ENCODE measurements around the gene CADPS. TPM values are rescaled to one million over a fixed set of nuclear protein-coding genes. Genes with fewer than 3 reads are reported as not detected.

CADPS gene
- total RNA-seq, 1 experiment from 2014 or later = not detected

DNA sequence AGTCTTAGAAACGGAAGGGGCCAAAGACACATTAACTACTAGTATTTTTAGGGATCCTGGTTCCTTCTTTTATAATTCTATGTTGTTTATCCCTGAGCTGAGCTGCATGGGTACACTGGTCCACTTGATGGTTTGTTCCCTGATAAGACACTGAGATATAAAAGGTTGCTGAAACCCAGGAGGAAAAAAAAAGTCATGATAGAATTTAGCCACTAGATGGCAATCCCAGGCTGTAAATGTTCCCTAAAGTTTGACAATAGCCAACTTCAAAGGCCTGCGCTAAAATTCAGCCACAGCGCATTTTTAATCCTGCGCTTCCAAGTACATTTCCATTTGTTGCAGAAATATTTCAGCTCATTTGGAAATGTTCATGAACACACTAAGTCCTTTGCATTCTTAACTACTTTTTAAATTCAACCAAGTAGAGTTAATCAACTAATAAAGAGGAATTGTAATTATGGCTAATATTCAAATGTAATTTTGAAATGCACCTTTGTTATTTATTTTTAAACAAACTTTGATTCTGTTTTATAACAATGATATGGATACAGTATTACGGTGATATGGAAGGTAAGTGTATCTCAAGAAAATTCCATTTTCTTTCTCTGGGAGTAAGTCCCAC, 252.6 kb downstream of the CADPS start:
- POLR2A ChIA-PET (ENCODE audit: unreplicated experiment) = no interaction called here
- no peak overlapping the region for H3K4me2 ChIP-seq (ENCODE audit: low read length)
- H3K4me1 ChIP-seq (ENCODE audit: insufficient read depth, low read length) = no peaks in the 10 kb centered on the region
- H2AFZ ChIP-seq (ENCODE audit: low read length) = no peak overlapping the region
- H3K27me3 ChIP-seq (ENCODE audit: low read length) = peaks cover 5% of the 10 kb centered on the region; the same call in 1 of the 2 replicates
- no peaks in the 10 kb centered on the region for H3K9me3 ChIP-seq (ENCODE audit: low read length)
- H3K9me2 ChIP-seq (replicated peaks; ENCODE audit: low read length) = no peaks in the 10 kb centered on the region
- no peak for TF ChIP-seq EZH2 (IDR thresholded peaks at IDR 0.05; ENCODE audit: low read length, unreplicated experiment)
- TF ChIP-seq, protein P1, sequence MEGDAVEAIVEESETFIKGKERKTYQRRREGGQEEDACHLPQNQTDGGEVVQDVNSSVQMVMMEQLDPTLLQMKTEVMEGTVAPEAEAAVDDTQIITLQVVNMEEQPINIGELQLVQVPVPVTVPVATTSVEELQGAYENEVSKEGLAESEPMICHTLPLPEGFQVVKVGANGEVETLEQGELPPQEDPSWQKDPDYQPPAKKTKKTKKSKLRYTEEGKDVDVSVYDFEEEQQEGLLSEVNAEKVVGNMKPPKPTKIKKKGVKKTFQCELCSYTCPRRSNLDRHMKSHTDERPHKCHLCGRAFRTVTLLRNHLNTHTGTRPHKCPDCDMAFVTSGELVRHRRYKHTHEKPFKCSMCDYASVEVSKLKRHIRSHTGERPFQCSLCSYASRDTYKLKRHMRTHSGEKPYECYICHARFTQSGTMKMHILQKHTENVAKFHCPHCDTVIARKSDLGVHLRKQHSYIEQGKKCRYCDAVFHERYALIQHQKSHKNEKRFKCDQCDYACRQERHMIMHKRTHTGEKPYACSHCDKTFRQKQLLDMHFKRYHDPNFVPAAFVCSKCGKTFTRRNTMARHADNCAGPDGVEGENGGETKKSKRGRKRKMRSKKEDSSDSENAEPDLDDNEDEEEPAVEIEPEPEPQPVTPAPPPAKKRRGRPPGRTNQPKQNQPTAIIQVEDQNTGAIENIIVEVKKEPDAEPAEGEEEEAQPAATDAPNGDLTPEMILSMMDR (conservative IDR thresholded peaks at IDR 0.05; ENCODE audit: low read depth, low read length) = peak; percentile 75
- no peak for TF ChIP-seq EZH2phosphoT487 (IDR thresholded peaks at IDR 0.05; ENCODE audit: borderline replicate concordance, low read length)
- intact Hi-C loops (cut with micrococcal nuclease) = loop anchor here (1.0 kb wide), 2 partner anchors 610 to 711 kb away; no protein-coding TSS in a partner anchor
- H3K27ac ChIP-seq (ENCODE audit: low read length) = no peak overlapping the region
- CTCF ChIA-PET = interaction anchor here (0.7 kb wide), 1 partner anchor 302 kb away, joined by 3 read pairs; no protein-coding TSS in a partner anchor
- no peak overlapping the region for H3K9ac ChIP-seq (ENCODE audit: low read length)
- peak; percentile 58 for ATAC-seq
- no peaks in the 10 kb centered on the region for H3K36me3 ChIP-seq (ENCODE audit: low read depth, low read length)
- DNase-seq = peak; percentile 65
- H3K4me3 ChIP-seq (ENCODE audit: low read length) = no peak overlapping the region
- no peaks in the 10 kb centered on the region for H3K79me2 ChIP-seq (ENCODE audit: low read length)
- BruUV-seq (replicated peaks) = no TSS peak
- no peaks in the 10 kb centered on the region for H3F3A ChIP-seq (ENCODE audit: low read length, unreplicated experiment)
- H4K20me1 ChIP-seq (ENCODE audit: low read length) = no peaks in the 10 kb centered on the region

- no peaks in the 10 kb centered on the region for H3K79me2 ChIP-seq (ENCODE audit: low read length)
- no peaks in the 10 kb centered on the region for H3K9me2 ChIP-seq (replicated peaks; ENCODE audit: low read length)
- no peak overlapping the region for H3K27ac ChIP-seq (ENCODE audit: low read length)
- ChIA-PET CTCF (no interaction called here), POLR2A (ENCODE audit: unreplicated experiment) (no interaction called here)
- TF ChIP-seq, protein P1 (conservative IDR thresholded peaks at IDR 0.05; ENCODE audit: low read depth, low read length) = no peak
- TF ChIP-seq EZH2phosphoT487 (IDR thresholded peaks at IDR 0.05; ENCODE audit: borderline replicate concordance, low read length) (no peak), EZH2 (IDR thresholded peaks at IDR 0.05; ENCODE audit: low read length, unreplicated experiment) (no peak)
- no peaks in the 10 kb centered on the region for H3K36me3 ChIP-seq (ENCODE audit: low read depth, low read length)
- H3K4me3 ChIP-seq (ENCODE audit: low read length) = no peak overlapping the region
- no peaks in the 10 kb centered on the region for H3K9me3 ChIP-seq (ENCODE audit: low read length)
- no peaks in the 10 kb centered on the region for H4K20me1 ChIP-seq (ENCODE audit: low read length)
- H2AFZ ChIP-seq (ENCODE audit: low read length) = no peak overlapping the region
- H3K27me3 ChIP-seq (ENCODE audit: low read length) = peaks cover 5% of the 10 kb centered on the region; the same call in 1 of the 2 replicates
- intact Hi-C loops (cut with micrococcal nuclease) = loop anchor here (1.0 kb wide), 2 partner anchors 610 to 711 kb away; no protein-coding TSS in a partner anchor
- BruUV-seq (replicated peaks) = no TSS peak
- no peaks in the 10 kb centered on the region for H3F3A ChIP-seq (ENCODE audit: low read length, unreplicated experiment)
- ATAC-seq (no peak), DNase-seq (no peak)
- no peaks in the 10 kb centered on the region for H3K4me1 ChIP-seq (ENCODE audit: insufficient read depth, low read length)
- H3K4me2 ChIP-seq (ENCODE audit: low read length) = no peak overlapping the region
- H3K9ac ChIP-seq (ENCODE audit: low read length) = no peak overlapping the region
Observed at GRCh38 chr3:62621925-62622324, 253.3 kb downstream of the CADPS start.

- H3K9ac ChIP-seq (ENCODE audit: low read length) = no peak overlapping the region
- H3K4me3 ChIP-seq (ENCODE audit: low read length) = no peak overlapping the region
- H3K4me2 ChIP-seq (ENCODE audit: low read length) = no peak overlapping the region
- no peak for TF ChIP-seq EZH2 (IDR thresholded peaks at IDR 0.05; ENCODE audit: low read length, unreplicated experiment)
- no peak for TF ChIP-seq EZH2phosphoT487 (IDR thresholded peaks at IDR 0.05; ENCODE audit: borderline replicate concordance, low read length)
- TF ChIP-seq, protein P1 (conservative IDR thresholded peaks at IDR 0.05; ENCODE audit: low read depth, low read length) = no peak
- no peaks in the 10 kb centered on the region for H3K4me1 ChIP-seq (ENCODE audit: insufficient read depth, low read length)
- H2AFZ ChIP-seq (ENCODE audit: low read length) = no peak overlapping the region
- H3K27ac ChIP-seq (ENCODE audit: low read length) = no peak overlapping the region
- peaks cover 2% of the 10 kb centered on the region; the same call in 1 of the 2 replicates for H3K27me3 ChIP-seq (ENCODE audit: low read length)
- CTCF ChIA-PET = interaction anchor here (0.5 kb wide), 1 partner anchor 728 kb away, joined by 3 read pairs; no protein-coding TSS in a partner anchor
- BruUV-seq (replicated peaks) = no TSS peak
- H3K9me2 ChIP-seq (replicated peaks; ENCODE audit: low read length) = no peaks in the 10 kb centered on the region
- DNase-seq (no peak), ATAC-seq (no peak)
- no peaks in the 10 kb centered on the region for H3K9me3 ChIP-seq (ENCODE audit: low read length)
- H3K79me2 ChIP-seq (ENCODE audit: low read length) = no peaks in the 10 kb centered on the region
- no peaks in the 10 kb centered on the region for H3K36me3 ChIP-seq (ENCODE audit: low read depth, low read length)
- H4K20me1 ChIP-seq (ENCODE audit: low read length) = no peaks in the 10 kb centered on the region
- POLR2A ChIA-PET (ENCODE audit: unreplicated experiment) = no interaction called here
- H3F3A ChIP-seq (ENCODE audit: low read length, unreplicated experiment) = no peaks in the 10 kb centered on the region
- intact Hi-C loops (cut with micrococcal nuclease) = no loop called here
Observed at GRCh38 chr3:62621176-62621575, 254.0 kb downstream of the CADPS start.
